AG04449 (cell line): Measurements from ENCODE around the gene CSNK2A1.

Experiments
- CTCF ChIA-PET: fragments of 350-600 bp; formaldehyde crosslinking; extraction: SDS; loops from one replicate; lab custom pipeline; 2021; ENCODE audit warnings: antibody characterized with exemption; lab: Yijun Ruan, JAX
- POLR2A ChIA-PET: fragments of 400-600, 350-600 bp; formaldehyde crosslinking; extraction: SDS; loops from one replicate; lab custom pipeline; 2020; ENCODE audit warnings: antibody characterized with exemption, inconsistent platforms; lab: Yijun Ruan, JAX
- DNase-seq: peaks from one replicate; pipeline ENCODE4 v3.0.0-alpha.2; 2010; ENCODE audit warnings: low read depth, low spot score
- H3K4me3 ChIP-seq: 2 replicates; pipeline ENCODE4 v1.5.1; 2011; ENCODE audit warnings: low read depth, mild to moderate bottlenecking, control low read depth, low read length
- TF ChIP-seq, protein P1 (sequence below): IDR thresholded peaks from one replicate; pipeline ENCODE4 v1.5.1; 2011; ENCODE audit warnings: mild to moderate bottlenecking, moderate library complexity, low read length, control low read depth, inconsistent platforms; ENCODE audit not compliant: insufficient read depth; ENCODE audit errors: missing control alignments

The CSNK2A1 gene

DNA sequence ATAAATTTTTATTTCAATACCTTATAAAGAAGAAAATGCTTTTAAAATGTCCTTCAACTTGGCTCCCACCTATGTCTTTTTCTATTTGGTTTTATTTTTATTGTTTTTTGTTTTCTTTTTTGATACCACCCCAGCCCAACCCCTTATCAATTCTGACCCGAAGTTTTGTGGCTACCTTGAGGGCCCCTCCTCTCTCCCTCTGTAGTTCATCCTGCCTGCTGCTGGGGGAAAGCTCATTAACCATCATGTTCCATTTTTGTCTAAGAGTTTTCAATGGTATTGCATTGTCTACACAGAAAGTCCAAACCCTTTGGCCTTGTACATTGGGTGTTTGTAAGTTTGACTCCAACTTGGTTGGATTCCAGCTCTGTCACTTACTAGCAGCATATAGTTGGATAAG is 5.3 kb upstream of the CSNK2A1 start:
- CTCF ChIA-PET: interaction anchor here (0.5 to 3.2 kb wide), 4 partner anchors 12 to 97 kb away, joined by 3 to 8 read pairs (median 6); no protein-coding TSS in a partner anchor

GRCh38 chr20:547394-547793 is 3.8 kb upstream of the CSNK2A1 start:
- ChIA-PET CTCF (interaction anchor here (1.8 kb wide), 1 partner anchor 120 kb away, joined by 9 read pairs; no protein-coding TSS in a partner anchor), POLR2A (no interaction called here)
- TF ChIP-seq, protein P1, sequence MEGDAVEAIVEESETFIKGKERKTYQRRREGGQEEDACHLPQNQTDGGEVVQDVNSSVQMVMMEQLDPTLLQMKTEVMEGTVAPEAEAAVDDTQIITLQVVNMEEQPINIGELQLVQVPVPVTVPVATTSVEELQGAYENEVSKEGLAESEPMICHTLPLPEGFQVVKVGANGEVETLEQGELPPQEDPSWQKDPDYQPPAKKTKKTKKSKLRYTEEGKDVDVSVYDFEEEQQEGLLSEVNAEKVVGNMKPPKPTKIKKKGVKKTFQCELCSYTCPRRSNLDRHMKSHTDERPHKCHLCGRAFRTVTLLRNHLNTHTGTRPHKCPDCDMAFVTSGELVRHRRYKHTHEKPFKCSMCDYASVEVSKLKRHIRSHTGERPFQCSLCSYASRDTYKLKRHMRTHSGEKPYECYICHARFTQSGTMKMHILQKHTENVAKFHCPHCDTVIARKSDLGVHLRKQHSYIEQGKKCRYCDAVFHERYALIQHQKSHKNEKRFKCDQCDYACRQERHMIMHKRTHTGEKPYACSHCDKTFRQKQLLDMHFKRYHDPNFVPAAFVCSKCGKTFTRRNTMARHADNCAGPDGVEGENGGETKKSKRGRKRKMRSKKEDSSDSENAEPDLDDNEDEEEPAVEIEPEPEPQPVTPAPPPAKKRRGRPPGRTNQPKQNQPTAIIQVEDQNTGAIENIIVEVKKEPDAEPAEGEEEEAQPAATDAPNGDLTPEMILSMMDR: no peak
- no peak overlapping the region for H3K4me3 ChIP-seq
- no peak for DNase-seq

More for the DNA sequence above, 5.3 kb upstream of the CSNK2A1 start:
- H3K4me3 ChIP-seq: no peak overlapping the region
- TF ChIP-seq, protein P1: no peak
- POLR2A ChIA-PET: no interaction called here
- no peak for DNase-seq

DNA sequence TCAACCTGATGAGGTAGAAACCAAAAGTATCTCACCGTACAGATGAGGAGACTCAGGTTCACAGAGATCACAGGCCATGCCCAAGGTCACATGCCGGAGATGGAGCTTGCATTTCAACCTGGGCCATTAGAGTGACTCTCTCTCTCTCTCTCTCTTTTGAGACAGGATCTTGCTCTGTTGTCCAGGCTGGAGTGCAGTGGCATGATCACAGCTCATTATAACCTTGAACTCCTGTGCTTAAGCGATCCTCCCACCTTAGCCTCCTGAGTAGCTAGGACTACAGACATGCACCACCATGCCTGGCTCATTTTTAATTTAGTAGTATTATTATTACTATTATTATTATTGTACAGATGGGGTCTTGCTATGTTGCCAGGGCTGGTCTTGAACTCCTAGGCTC is 2.8 kb upstream of the CSNK2A1 start:
- no peak overlapping the region for H3K4me3 ChIP-seq
- POLR2A ChIA-PET: no interaction called here
- CTCF ChIA-PET: interaction anchor here (1.5 to 3.2 kb wide), 3 partner anchors 17 to 121 kb away, joined by 3 to 18 read pairs (median 9); no protein-coding TSS in a partner anchor
- no peak for DNase-seq
- TF ChIP-seq, protein P1: no peak

DNA sequence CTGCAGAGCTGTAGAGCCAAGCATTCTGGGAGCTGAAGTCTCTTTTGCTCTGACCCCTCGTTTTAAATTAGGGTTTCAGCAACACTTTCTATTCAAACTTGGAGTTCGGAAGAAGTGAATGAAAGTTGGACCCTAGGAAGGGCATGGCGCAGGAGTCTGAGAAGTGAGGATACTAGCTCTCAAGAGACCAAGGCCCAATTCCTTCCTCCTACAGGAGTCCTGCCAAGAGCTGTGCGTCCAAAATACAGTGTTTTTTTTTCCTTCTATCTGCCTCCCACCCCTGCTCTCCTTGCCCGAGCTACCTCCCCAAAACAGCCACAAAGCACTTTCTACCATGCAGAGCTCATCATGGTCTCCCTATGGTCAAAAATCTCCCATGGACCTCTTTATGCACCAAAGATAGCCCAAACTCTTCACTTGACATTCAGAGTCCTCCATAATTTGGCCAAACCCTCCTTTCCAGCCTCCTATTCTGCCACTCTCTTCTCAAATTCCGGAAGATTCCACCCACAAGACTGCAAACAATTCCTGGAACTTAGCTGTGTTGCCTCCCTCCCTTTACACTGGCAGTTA is 649 bp upstream of the CSNK2A1 start:
- peak overlapping the region; percentile 21; the same call in 1 of the 2 replicates for H3K4me3 ChIP-seq
- POLR2A ChIA-PET: interaction anchor here (0.9 kb wide), 1 partner anchor 108 kb away, joined by 5 read pairs; the partner anchor contains the start of gene SRXN1
- DNase-seq: no peak
- CTCF ChIA-PET: interaction anchor here (1.0 to 3.2 kb wide), 5 partner anchors 16 to 195 kb away, joined by 3 to 18 read pairs (median 6); no protein-coding TSS in a partner anchor
- TF ChIP-seq, protein P1: no peak

DNA sequence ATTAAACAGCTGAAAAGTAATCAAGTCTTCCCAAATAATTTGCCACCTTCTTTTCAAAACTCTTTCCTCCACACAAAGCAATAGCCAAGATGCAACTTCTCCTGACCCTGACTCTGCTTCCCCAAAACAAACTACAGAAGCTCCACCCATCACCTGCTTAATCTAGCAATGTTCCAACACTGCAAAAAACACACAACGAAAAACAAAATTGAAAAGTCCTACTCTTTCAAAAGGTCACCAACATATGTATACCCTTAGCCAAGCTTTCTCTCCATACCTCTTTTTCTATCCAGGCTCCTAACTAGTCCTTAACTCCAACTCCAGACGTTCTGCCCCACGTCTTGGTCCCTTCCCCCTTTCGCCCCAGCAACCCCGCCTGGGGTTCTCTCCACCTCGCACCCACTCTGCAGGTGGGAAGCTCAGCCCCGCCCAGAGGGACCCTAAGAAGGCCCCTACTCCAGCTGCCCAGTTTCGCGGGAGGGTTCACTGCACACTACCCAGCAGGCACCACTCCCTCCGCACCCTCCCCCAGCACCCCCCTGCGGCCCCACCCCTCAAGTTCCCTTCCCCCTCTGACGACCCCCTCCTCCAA is 717 bp downstream of the CSNK2A1 start:
- ChIA-PET CTCF (interaction anchor here (0.7 to 1.0 kb wide), 4 partner anchors 18 to 197 kb away, joined by 3 to 5 read pairs (median 4); no protein-coding TSS in a partner anchor), POLR2A (no interaction called here)
- no peak for DNase-seq
- TF ChIP-seq, protein P1: no peak
- H3K4me3 ChIP-seq: peak overlapping the region; percentile 89
